HL-60/S4 treated with retinoic acid at 250 ng/mL for 4 days and 3 days (cell line): ENCODE results near the gene JPH3.

Source experiments
- in situ Hi-C: fragments of 300-500 bp; cut with MboI; formaldehyde crosslinking; loops from 2 replicates; pipeline ENCODE4 v1.7.0; 2022; ENCODE audit warnings: low sequenced_read_pairs

Gene JPH3

DNA sequence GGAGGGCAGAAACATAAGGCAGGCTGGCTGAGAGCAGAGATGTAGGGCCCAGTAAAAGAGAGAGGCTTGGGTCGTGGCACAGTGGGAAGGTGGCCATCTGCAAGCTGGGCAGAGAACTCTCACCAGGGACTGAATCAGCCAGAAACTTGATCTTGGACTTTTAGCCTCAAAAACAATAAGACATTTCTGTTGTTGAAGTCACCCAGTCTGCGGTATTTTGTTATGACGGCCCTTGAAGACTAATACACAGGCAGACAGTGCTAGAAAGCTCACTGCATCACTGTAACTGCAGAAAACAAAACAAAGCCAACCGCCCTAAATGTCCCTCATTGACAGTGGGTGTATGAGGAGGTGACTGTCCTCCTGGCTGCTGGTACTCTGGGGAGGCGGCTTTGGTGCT, 3.9 kb upstream of the JPH3 start:
- in situ Hi-C loops, result no loop called here

- in situ Hi-C loops, result no loop called here
These were observed 2.1 kb upstream of the JPH3 start for GRCh38 chr16:87600246-87600645.

DNA sequence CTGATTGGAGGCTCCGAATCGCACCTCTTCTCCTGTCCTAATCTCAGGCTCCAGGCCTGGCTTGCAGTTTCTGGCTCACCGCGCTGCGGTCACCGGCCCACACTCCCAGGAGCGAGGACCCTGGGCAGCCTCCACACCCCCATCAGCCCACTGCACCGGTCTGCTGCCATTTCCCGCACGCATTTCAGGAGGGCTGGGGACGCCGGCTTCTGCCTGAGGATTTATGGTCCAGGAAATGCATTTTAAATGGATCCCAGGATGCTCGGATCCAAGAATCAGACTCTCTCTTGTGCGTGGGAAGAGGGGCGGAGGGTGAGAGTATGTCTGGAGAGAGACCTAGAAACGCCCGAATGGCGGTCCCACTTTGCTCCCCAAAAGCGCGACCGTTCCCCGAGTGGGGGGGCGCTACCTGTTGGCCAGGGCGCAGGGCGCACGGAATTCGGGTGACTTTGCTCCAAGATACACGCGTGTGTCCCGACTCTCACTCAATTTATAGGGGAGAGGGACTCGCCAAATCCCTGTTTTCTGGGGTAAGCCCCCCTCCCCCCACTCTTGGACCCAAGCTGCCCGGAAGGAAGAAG, 817 bp upstream of the JPH3 start:
- in situ Hi-C loops, result no loop called here

GRCh38 chr16:87602821-87603683, 744 bp downstream of the JPH3 start:
- in situ Hi-C loops, result no loop called here

- in situ Hi-C loops, result no loop called here
These were observed 1.7 kb downstream of the JPH3 start for GRCh38 chr16:87603684-87604633.

- in situ Hi-C loops, result no loop called here
These were observed 2.4 kb downstream of the JPH3 start for GRCh38 chr16:87604634-87605111.

- in situ Hi-C loops, result no loop called here
These were observed 4.9 kb downstream of the JPH3 start for GRCh38 chr16:87607223-87607622.

DNA sequence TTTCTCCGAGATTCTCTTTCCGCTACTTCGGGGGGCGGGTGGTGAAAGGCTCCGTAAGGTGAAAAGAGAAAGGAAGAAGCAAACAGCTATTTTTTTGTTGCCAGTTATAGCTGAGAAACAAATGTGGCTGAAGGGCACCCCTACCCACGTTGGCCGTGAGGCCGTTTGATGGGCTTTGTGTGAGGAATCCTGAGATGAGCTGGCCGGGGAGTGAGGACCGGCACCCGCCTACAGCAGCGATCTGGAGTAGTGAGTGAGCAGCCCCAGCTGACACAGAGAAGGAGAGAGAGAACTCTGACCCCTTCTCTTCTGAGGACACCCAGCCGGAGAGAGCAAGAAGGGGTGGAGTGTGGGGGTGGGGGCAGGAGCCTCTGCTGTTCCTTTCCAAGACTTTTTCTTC, 5.6 kb downstream of the JPH3 start:
- in situ Hi-C loops, result no loop called here

- in situ Hi-C loops, result no loop called here
These were observed 6.2 kb downstream of the JPH3 start for GRCh38 chr16:87608400-87608985.

DNA sequence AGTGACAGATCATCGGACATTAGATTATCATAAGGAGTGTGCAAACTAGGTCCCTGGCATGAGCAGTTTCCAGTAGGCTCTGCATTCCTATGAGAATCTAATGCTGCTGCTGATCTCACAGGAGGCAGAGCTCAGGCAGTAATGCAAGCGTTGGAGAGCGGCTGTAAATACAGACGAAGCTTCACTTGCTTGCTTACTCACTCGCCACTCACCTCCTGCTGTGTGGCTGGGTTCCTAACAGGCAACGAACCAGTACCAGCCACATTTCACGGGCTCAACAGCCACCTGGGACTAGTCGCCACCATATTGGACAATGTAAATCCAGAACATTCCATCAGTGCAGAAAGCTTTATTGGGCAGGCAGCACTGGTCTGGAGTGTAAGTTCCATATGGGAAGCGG, 7.7 kb downstream of the JPH3 start:
- in situ Hi-C loops, result no loop called here

DNA sequence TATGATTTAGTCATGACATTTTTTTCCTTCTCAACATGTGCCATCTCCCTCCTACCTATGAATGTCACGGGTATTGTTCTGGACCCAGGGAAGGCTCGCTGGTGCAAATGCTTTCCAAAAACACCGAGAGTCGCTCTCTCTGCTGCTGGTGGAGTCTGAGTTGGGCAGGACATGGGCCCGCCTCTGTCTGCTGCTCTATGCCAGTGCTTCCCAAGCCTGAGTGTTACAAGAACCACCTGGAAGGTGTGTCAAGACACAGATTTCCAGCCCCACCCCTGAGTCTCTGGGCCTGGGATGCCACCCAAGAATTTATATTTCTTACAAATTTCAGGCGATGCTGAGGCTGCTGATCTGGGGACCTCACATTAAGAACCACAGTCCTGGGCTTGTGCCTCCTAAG, 9.1 kb downstream of the JPH3 start:
- in situ Hi-C loops, result no loop called here

GRCh38 chr16:87613961-87614360, 11.7 kb downstream of the JPH3 start:
- in situ Hi-C loops, result no loop called here

- in situ Hi-C loops, result no loop called here
These were observed 13.3 kb downstream of the JPH3 start for GRCh38 chr16:87615621-87616041.

DNA sequence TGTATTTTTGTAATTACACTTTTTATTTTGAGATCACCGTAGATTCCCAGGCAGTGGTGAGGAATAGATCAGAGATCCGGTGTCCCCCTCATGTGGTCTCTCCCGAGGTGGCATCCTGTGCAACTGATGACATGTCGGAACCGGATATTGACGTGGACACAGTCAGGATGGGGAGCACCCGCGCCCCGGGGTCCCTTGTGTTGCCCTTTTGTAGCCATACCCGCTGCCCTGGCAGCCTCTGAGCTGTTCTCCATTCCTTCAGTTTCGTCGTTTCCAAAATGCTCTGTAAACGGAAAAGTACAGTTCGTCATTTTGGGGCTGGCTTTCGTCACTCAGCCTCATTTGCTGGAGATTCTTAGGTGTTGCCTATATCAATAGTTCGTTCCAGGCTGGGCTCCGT, 14.2 kb downstream of the JPH3 start:
- in situ Hi-C loops, result no loop called here

GRCh38 chr16:87618216-87618615, 15.9 kb downstream of the JPH3 start:
- in situ Hi-C loops, result no loop called here

GRCh38 chr16:87619360-87620200, 17.3 kb downstream of the JPH3 start:
- in situ Hi-C loops, result no loop called here

DNA sequence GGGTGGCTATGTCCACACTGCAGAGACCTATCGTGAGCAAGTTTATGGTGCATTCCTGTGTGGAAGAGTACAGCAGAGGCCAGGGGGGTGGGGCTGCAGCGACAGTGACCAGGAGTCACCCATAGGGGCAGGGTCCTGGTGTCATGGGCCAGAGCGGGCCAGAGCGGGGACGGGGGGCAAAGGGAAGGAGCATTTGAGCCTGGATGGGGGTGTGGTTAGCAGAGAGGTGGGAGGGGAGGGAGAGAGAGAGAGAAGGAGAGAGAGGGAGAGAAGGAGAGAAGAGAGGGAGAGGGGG, 17.8 kb downstream of the JPH3 start:
- in situ Hi-C loops, result no loop called here

- in situ Hi-C loops, result no loop called here
These were observed 19.2 kb downstream of the JPH3 start for GRCh38 chr16:87621550-87621829.

DNA sequence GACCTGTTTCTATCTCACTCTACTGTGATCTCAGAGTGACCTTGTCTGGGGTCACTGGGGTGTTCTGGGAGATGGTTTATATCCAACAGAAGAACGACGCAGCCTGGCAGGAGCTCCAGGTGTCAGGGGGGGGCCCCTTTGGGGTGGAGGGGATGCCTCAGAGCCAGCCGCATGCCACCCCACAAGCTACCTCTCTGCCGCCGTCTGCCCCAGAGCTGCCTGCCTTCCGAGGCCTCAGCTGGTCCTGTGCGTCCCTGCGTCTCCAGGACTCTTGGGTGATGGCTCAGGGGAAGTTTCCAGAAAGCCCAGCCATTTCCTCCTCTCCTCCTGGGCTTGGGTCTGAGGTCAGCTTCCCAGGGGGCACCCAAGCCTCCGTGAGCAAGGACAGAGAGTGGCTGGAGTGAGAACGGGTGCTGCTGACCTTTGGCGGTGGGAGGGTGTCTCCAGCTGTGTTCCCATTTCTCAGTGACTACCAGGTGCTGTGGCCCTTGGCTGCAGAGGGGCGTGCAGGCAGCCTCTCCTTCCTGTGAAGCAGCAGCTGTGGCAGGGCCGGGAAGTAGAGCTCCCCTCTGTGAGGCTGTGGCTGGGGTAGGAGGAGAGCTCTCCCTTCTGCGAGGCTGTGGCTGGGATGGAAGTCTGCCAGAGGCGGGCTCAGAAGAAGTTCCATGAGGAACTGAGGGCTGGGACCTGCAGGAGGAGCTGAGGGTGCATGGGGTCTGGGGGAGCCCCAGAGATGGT, 19.8 kb downstream of the JPH3 start:
- in situ Hi-C loops, result no loop called here
